GM23248 (cell line): ENCODE results near the gene PDCD2L.

Source experiments
- EZH2 ChIP-seq: fragments of 200-600 bp; sonication (generic); IDR thresholded peaks from 2 replicates; pipeline ENCODE4 v1.6.1; 2018; ENCODE audit warnings: antibody characterized with exemption, mild to moderate bottlenecking; ENCODE audit not compliant: insufficient read depth, poor library complexity, severe bottlenecking
- EZH2phosphoT487 ChIP-seq: fragments of 200-600 bp; sonication (generic); IDR thresholded peaks from 2 replicates; pipeline ENCODE4 v1.6.1; 2018; ENCODE audit warnings: antibody characterized with exemption, moderate library complexity, mild to moderate bottlenecking, low read depth; ENCODE audit not compliant: insufficient read depth

DNA sequence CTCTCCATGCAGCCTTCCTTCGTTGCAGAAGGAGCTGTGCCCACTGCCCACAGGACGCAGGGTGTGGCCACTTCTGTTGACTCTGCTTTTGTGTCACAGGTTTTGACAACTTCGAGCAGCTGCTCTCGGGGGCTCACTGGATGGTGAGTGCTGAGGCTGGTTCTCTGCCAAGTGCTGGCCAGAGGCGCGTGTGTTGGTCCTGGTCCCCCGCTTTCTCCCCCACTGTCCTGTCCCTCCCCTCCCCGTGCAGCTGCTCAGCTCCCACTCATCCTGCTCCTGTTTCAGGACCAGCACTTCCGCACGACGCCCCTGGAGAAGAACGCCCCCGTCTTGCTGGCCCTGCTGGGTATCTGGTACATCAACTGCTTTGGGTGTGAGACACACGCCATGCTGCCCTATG lies 10.6 kb upstream of the PDCD2L start:
- TF ChIP-seq EZH2 (no peak), EZH2phosphoT487 (no peak)
